Gastrocnemius medialis (tissue), 4 donors: ENCODE measurements around the gene PADI4. TPM values are rescaled to one million over a fixed set of nuclear protein-coding genes. Genes with fewer than 3 reads are reported as not detected.

ENCODE experiments used
- ATAC-seq, 2 donors: fragments of 150-250 bp; one replicate each; pipeline ENCODE4 v1.9.1; 2016
- DNase-seq, 2 donors: peaks; one replicate each; pipeline ENCODE4 v3.0.0-alpha.2; 2019
- H3K27ac ChIP-seq, 4 donors: fragments of 200-600 bp; sonication (generic); 1 replicate in 1 of 4; 2 replicates in 3 of 4; pipeline ENCODE4 v1.5.1; 2016 to 2018; ENCODE audit warnings: mild to moderate bottlenecking in 2 of 4, moderate library complexity in 1 of 4
- H3K27me3 ChIP-seq, 3 donors: fragments of 200-600 bp; sonication (generic) in 2 of 3; 1 replicate in 1 of 3; 2 replicates in 2 of 3; pipeline versions ENCODE4 v1.5.1 to v1.6.0; 2016 to 2019; ENCODE audit warnings: mild to moderate bottlenecking in 1 of 3, moderate library complexity in 1 of 3
- H3K36me3 ChIP-seq, 2 donors: fragments of 200-600 bp; sonication (generic) in 1 of 2; one replicate each; pipeline ENCODE4 v1.5.1; 2017 to 2018
- H3K4me1 ChIP-seq, 2 donors: fragments of 200-600 bp; sonication (generic) in 1 of 2; one replicate each; pipeline ENCODE4 v1.5.1; 2016 to 2017; ENCODE audit warnings: mild to moderate bottlenecking in 2 of 2
- H3K4me3 ChIP-seq, 4 donors: fragments of 200-600 bp; sonication (generic) in 3 of 4; 1 replicate in 1 of 4; 2 replicates in 3 of 4; pipeline ENCODE4 v1.5.1; 2016 to 2019; ENCODE audit warnings: mild to moderate bottlenecking in 2 of 4
- H3K9me3 ChIP-seq, 3 donors: fragments of 200-600 bp; sonication (generic) in 2 of 3; 1 replicate in 1 of 3; 2 replicates in 2 of 3; pipeline ENCODE4 v1.5.1; 2016 to 2019
- CTCF ChIP-seq, 5 experiments: fragments of 450-650 bp in 3 of 5; fragments of 200-600 bp in 2 of 5; sonication (generic) in 2 of 5; IDR thresholded peaks in 4 of 5; conservative IDR thresholded peaks in 1 of 5; 1 replicate in 4 of 5; 2 replicates in 1 of 5; pipeline ENCODE4 v1.5.1; 2016 to 2019; ENCODE audit warnings: antibody characterized with exemption in 5 of 5, mild to moderate bottlenecking in 3 of 5, moderate library complexity in 3 of 5
- POLR2A ChIP-seq, 2 donors: fragments of 450-650 bp; IDR thresholded peaks; one replicate each; pipeline ENCODE4 v1.6.1; 2017; ENCODE audit warnings: antibody characterized with exemption in 2 of 2, mild to moderate bottlenecking in 2 of 2, moderate library complexity in 2 of 2
- in situ Hi-C, 4 donors: fragments of 200-750 bp; cut with MboI; loops; one replicate each; pipeline versions ENCODE4 v1.15.0 to v1.8.0; 2017; ENCODE audit warnings: low sequenced_read_pairs in 4 of 4
- intact Hi-C: fragments of 100-400 bp; cut with DNase I; formaldehyde crosslinking; loops from one replicate; pipeline ENCODE4 v1.15.1; 2023; ENCODE audit warnings: low total_unique reads
- total RNA-seq, 4 donors: library from RNA; depleted of rRNA; stranded (reverse); fragments of >200 nt; gene quantifications; one replicate each; pipeline versions ENCODE4 v1.1.0 to v1.2.3, GENCODE V29; 2016

Gene PADI4
- total RNA-seq, 4 donors from 2014 or later = not detected

- intact Hi-C loops = no loop called here
- in situ Hi-C loops = no loop called here
- ATAC-seq (no peak), DNase-seq (no peak)
- Histone ChIP-seq H3K4me3 (no peak overlapping the region), H3K9me3 (no peaks in the 10 kb centered on the region), H3K27me3 (peaks cover 4 to 14% (median 5%) of the 10 kb centered on the region in 3 donors), H3K4me1 (no peaks in the 10 kb centered on the region), H3K27ac (no peak overlapping the region), H3K36me3 (no peaks in the 10 kb centered on the region)
- TF ChIP-seq CTCF (IDR thresholded peaks at IDR 0.05 in 4 of 5, conservative IDR thresholded peaks at IDR 0.05 in 1 of 5) (no peak), POLR2A (IDR thresholded peaks at IDR 0.05) (no peak)
Observed at GRCh38 chr1:17263936-17264335, 44.1 kb upstream of the PADI4 start.

- no peaks in the 10 kb centered on the region for H3K9me3 ChIP-seq
- no peak overlapping the region for H3K4me3 ChIP-seq
- no peak for DNase-seq
- TF ChIP-seq CTCF (IDR thresholded peaks at IDR 0.05 in 4 of 5, conservative IDR thresholded peaks at IDR 0.05 in 1 of 5) (no peak), POLR2A (IDR thresholded peaks at IDR 0.05) (no peak)
- no peaks in the 10 kb centered on the region for H3K36me3 ChIP-seq
- peaks cover 4 to 14% (median 5%) of the 10 kb centered on the region in 3 donors for H3K27me3 ChIP-seq
- H3K27ac ChIP-seq = no peak overlapping the region
- H3K4me1 ChIP-seq = no peaks in the 10 kb centered on the region
- in situ Hi-C loops = no loop called here
- intact Hi-C loops = no loop called here
- no peak for ATAC-seq
Observed at GRCh38 chr1:17264470-17264869, 43.5 kb upstream of the PADI4 start.

GRCh38 chr1:17265162-17265561, 42.8 kb upstream of the PADI4 start:
- no peak overlapping the region for H3K27ac ChIP-seq
- no peaks in the 10 kb centered on the region for H3K9me3 ChIP-seq
- intact Hi-C loops = no loop called here
- in situ Hi-C loops = no loop called here
- H3K27me3 ChIP-seq = peaks cover under 1 to 7% (median 4%) of the 10 kb centered on the region in 3 donors
- no peak for DNase-seq
- H3K4me1 ChIP-seq = no peaks in the 10 kb centered on the region
- TF ChIP-seq CTCF (IDR thresholded peaks at IDR 0.05 in 4 of 5, conservative IDR thresholded peaks at IDR 0.05 in 1 of 5) = no peak
- no peak for TF ChIP-seq POLR2A (IDR thresholded peaks at IDR 0.05)
- no peaks in the 10 kb centered on the region for H3K36me3 ChIP-seq
- ATAC-seq = no peak
- H3K4me3 ChIP-seq = no peak overlapping the region

GRCh38 chr1:17265950-17266349, 42.0 kb upstream of the PADI4 start:
- no peaks in the 10 kb centered on the region for H3K9me3 ChIP-seq
- intact Hi-C loops (no loop called here), in situ Hi-C loops (no loop called here)
- no peak for ATAC-seq
- DNase-seq = no peak
- no peak for TF ChIP-seq CTCF (IDR thresholded peaks at IDR 0.05 in 4 of 5, conservative IDR thresholded peaks at IDR 0.05 in 1 of 5)
- TF ChIP-seq POLR2A (IDR thresholded peaks at IDR 0.05) = no peak
- no peak overlapping the region for H3K27ac ChIP-seq
- H3K27me3 ChIP-seq = peaks cover 0 to 4% (median 4%) of the 10 kb centered on the region in 3 donors
- H3K36me3 ChIP-seq = no peaks in the 10 kb centered on the region
- H3K4me3 ChIP-seq = no peak overlapping the region
- H3K4me1 ChIP-seq = no peaks in the 10 kb centered on the region
